Dendritic cell treated with granulocyte-macrophage colony-stimulating factor and Interleukin-4, amounts not matched to agents 40 ng/mL and 50 ng/mL, for 4 days (primary cell): ENCODE data around the gene PPP1R3F.
A peak's percentile ranks its signal among the peaks of the same experiment; 100 is the strongest.

ENCODE experiments used
- H3K27ac Mint-ChIP-seq: one replicate; pipeline ENCODE4 v1.8.0; 2022; ENCODE audit warnings: mild to moderate bottlenecking, mixed read lengths
- H3K27me3 Mint-ChIP-seq: one replicate; pipeline ENCODE4 v1.8.0; 2022; ENCODE audit warnings: mild to moderate bottlenecking, mixed read lengths
- H3K36me3 Mint-ChIP-seq: one replicate; pipeline ENCODE4 v1.8.0; 2022; ENCODE audit warnings: low read depth, mixed read lengths
- H3K4me1 Mint-ChIP-seq: one replicate; pipeline ENCODE4 v1.8.0; 2022; ENCODE audit warnings: low read depth, mixed read lengths
- H3K4me3 Mint-ChIP-seq: one replicate; pipeline ENCODE4 v1.8.0; 2022; ENCODE audit warnings: mild to moderate bottlenecking, moderate library complexity, mixed read lengths
- H3K9me3 Mint-ChIP-seq: one replicate; pipeline ENCODE4 v1.8.0; 2022; ENCODE audit warnings: mixed read lengths
- intact Hi-C: fragments of 100-400 bp; cut with micrococcal nuclease; formaldehyde crosslinking; loops from one replicate; pipeline ENCODE4 v1.15.0; 2022

PPP1R3F gene

DNA sequence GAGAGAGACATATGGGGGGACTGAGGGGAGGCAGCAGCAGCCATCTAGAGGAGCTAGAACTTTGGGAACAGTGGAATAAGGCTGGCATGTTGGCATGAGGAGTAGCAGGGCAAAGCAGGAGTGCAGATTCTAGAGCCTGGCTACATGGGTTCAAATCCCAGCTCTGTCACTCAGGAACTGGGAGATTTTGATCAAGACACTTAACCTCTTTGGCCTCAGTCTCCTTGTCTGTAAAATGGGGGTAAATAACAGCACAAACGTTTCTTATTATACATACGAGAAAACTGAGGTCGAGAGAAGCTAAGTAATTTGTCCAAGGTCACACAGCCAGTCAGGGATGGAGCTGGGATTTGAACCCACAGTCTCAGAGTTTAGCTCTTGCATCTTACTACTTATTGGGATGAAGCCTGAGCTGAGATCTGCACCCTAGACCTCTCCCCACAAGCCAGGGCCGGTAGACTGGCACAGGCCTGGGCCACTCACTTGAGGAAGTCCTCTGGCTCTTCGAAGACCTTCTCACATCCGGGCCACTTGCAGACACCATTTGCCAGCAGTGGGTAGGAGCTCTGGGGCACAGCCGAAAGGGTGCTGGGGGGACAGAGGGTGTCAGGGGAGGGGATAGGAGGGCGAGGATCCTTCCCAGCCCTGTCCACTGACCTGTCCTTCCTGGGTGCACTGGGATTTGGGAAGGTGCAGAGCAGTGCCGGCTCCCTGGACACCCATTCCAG lies 13.2 kb upstream of the PPP1R3F start:
- no peak overlapping the region for H3K27ac Mint-ChIP-seq
- no peak overlapping the region for H3K4me3 Mint-ChIP-seq

DNA sequence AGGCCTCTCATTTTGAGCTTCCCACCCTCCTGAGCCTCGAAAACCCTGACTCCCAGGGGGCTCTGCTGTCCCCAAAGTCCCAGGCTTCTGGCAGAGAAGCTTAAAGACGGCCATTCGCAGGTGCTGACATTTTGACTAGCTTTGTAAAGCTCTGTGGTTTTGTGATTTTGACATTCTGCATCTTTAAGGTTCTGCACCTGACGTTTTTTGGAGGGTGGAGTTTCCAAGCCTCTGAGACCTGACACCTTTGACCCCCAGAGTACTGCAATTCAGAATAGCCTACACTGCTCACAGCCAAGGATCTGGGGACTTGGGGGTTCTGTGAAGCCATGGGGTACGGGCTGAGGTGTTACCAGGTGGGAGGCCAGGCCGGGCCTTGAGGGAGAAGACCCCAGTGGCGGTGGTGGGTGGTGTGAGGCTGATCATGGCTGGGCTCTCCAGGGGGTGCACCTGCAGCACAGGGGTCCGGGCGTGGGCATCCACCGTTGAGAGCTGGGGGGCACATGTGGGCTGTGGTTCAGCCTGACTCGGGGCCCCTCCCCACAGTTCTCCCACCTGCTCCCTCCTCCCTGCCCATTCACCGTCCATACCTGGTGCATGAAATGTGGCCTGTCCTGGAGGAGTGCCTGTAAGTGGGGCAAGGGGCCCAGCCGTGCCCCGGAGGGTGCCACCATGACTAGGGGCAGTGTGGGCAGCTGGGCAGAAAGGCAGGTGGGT lies 12.4 kb upstream of the PPP1R3F start:
- no peak overlapping the region for H3K27ac Mint-ChIP-seq
- peaks cover 18% of the 10 kb centered on the region for H3K4me1 Mint-ChIP-seq
- H3K4me3 Mint-ChIP-seq = no peak overlapping the region
- intact Hi-C loops = no loop called here
- H3K9me3 Mint-ChIP-seq = no peaks in the 10 kb centered on the region
- no peaks in the 10 kb centered on the region for H3K27me3 Mint-ChIP-seq
- peaks cover 8% of the 10 kb centered on the region for H3K36me3 Mint-ChIP-seq

More for the DNA sequence above, 13.2 kb upstream of the PPP1R3F start:
- H3K9me3 Mint-ChIP-seq = no peaks in the 10 kb centered on the region
- peaks cover 16% of the 10 kb centered on the region for H3K36me3 Mint-ChIP-seq
- intact Hi-C loops = no loop called here
- peaks cover 26% of the 10 kb centered on the region for H3K4me1 Mint-ChIP-seq
- no peaks in the 10 kb centered on the region for H3K27me3 Mint-ChIP-seq

DNA sequence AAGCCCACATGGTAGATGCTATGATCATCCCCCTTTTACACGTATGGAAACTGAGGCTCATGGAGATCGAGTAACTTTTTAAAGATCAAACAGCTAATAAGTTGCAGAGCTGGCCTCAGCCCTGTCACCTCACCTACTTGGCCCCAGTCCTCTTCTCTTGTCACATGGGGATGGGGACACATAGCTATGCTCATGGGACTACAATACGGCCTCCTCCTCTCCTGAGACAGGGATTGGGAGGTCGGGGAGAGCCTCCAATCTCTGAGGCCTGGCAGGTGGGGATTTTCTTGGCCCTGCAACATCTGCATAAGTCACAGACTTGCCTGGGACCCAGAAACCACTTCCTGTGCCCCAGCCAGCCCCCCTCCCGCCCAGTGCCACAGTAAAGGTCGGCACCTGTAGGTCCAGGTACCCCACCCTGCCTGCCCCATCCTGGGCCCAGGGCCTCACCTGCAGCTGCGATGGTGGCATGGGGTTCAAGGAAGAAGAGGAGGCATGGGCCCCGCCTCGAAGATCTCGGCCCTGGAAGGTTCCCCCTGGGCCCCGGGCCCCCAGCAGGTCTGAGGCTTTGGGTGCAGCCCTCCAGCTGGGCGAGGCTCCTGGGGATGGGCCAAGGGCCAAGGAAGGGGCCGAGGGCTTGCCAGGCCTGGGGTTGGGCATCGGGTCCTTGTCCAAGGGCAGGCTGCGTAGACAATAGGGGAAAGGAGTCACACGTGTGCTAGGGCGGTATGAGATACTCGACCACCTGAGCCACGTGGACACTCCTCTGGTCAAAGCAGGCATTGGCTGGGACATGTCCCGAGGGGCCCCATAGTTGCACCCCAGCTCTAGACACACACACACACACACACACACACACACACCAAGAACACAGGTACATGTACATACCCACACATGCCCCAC lies 11.5 kb upstream of the PPP1R3F start:
- Mint-ChIP-seq H3K9me3 (no peaks in the 10 kb centered on the region), H3K4me1 (peaks cover 9% of the 10 kb centered on the region), H3K27ac (no peak overlapping the region), H3K36me3 (no peaks in the 10 kb centered on the region), H3K27me3 (peaks cover 2% of the 10 kb centered on the region), H3K4me3 (no peak overlapping the region)
- intact Hi-C loops = no loop called here

DNA sequence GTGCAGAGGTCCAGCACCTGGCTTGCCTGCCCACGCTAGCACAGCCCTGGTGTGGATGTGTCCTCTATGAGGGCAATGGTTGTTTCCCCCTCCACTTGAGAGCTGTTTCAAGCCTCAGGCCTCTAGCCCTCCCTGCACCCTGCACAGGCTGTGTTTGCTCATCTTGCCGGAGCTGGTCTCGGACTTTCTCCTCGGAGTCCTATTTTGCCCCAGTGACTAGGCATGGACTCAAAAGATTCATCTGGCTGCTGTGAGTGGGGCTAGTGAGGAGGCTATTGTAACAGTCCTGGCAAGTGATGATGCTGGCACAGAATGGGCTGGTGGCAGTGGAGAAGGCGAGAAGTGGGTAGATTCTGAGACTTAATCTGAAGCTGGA lies 10.9 kb upstream of the PPP1R3F start:
- intact Hi-C loops = no loop called here
- H3K27me3 Mint-ChIP-seq = peaks cover 2% of the 10 kb centered on the region
- no peak overlapping the region for H3K27ac Mint-ChIP-seq
- H3K9me3 Mint-ChIP-seq = no peaks in the 10 kb centered on the region
- no peaks in the 10 kb centered on the region for H3K36me3 Mint-ChIP-seq
- peaks cover 3% of the 10 kb centered on the region for H3K4me1 Mint-ChIP-seq
- no peak overlapping the region for H3K4me3 Mint-ChIP-seq

DNA sequence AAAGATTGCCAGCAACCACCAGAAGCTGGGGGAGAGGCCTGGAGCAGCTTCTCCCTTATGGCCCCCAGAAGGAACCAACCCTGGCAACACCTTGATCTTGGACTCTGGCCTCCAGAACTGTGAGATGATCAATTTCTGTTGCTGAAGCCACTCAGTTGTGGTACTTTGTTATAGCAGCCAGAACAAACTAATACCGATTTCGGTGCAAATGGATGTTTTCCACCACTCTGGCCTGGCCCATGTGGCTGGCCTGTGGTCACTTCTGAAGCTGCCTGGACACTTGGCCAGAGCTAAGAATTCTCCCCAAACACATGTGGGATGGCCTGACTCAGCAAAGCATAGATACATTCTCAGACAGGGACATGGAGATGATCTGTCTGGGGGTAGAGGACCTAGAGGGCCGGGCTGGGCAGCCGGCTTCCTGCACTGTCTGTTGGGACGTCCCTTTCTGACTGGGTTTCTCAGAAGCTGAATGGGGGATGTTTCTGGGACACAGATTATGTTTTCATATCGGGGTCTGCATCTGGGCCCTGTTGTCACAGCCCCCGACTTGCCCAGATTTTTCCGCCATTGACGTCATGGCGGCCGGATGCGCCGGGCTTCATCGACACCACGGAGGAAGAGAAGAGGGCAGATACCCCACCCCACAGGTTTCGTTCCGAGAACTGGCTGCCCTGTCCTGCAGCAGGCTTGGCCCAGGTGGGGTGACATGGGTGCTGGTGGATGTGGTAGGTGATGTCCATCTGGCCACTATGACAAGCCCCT lies 9.2 kb upstream of the PPP1R3F start:
- Mint-ChIP-seq H3K9me3 (no peaks in the 10 kb centered on the region), H3K36me3 (no peaks in the 10 kb centered on the region), H3K27ac (no peak overlapping the region), H3K4me1 (no peaks in the 10 kb centered on the region), H3K4me3 (no peak overlapping the region), H3K27me3 (peaks cover 2% of the 10 kb centered on the region)
- intact Hi-C loops = no loop called here

DNA sequence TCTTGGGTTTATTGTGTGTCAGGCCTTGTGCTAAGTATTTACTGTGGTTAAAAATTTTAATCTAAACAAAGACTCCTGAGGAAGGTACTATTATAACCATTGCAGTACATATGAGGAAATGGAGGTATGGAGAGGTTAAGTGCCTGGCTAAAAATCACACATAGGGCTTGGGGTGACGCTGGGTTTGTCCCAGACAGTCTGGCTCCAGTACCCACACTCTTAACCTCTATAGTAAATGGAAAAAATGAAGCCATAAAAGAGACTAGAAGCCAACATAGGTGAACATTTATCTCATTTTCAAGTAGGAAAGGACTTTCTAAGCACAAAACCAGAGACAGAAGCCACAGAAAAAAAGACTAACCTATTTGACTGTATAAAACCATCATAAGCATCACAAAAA lies 7.0 kb upstream of the PPP1R3F start:
- intact Hi-C loops = no loop called here
- Mint-ChIP-seq H3K36me3 (no peaks in the 10 kb centered on the region), H3K4me1 (no peaks in the 10 kb centered on the region), H3K4me3 (no peak overlapping the region), H3K27ac (no peak overlapping the region), H3K27me3 (peaks cover 2% of the 10 kb centered on the region), H3K9me3 (no peaks in the 10 kb centered on the region)

DNA sequence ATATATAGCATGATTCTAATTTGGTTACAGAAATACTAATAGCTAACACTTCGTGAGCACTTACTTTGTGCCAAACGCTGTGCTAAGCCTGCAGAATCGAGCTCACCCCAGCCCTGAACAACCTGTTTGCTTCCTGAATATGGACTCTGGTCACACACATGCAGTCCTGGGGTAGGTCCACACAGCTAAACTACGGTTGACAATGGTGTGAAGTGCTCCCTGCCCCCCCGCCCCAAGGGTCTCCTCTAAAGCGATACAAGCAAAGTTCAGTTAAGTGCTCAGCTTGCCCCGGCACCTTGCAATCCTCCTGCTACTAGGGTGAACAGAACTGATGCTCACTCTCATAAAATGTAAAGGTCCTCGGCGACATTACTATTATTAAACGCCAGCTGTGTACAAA lies 6.0 kb upstream of the PPP1R3F start:
- peaks cover 7% of the 10 kb centered on the region for H3K4me1 Mint-ChIP-seq
- no peaks in the 10 kb centered on the region for H3K9me3 Mint-ChIP-seq
- peaks cover 2% of the 10 kb centered on the region for H3K27me3 Mint-ChIP-seq
- peaks cover 1% of the 10 kb centered on the region for H3K36me3 Mint-ChIP-seq
- intact Hi-C loops = no loop called here
- H3K4me3 Mint-ChIP-seq = no peak overlapping the region
- no peak overlapping the region for H3K27ac Mint-ChIP-seq

DNA sequence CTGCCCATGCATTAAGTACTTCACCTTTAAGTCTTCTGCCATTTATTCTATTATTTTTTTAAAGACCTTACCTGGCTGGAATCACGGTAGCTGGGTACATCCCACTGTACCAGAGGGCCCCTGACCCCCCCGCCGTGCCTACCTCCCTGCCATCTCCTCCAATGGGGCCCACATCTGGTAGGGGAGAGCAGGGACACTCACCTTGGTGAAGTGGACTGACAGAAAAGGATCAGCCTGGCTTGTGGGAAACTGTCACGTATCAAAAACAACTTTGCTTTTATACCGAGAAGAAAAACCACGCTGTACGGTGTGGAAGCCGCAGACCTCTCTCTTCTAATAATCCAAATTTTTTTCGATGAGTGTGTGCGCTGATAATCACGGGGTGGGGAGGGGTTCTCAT lies 5.1 kb upstream of the PPP1R3F start, which contains the start of gene FOXP3:
TSS of gene FOXP3 (minus strand) at position 251 of the 400 bp plus-strand sequence. CDS start 6,205 bp downstream, outside the sequence.
- intact Hi-C loops = no loop called here
- peaks cover 12% of the 10 kb centered on the region for H3K4me1 Mint-ChIP-seq
- H3K4me3 Mint-ChIP-seq = no peak within 1 kb of the TSS
- no peaks in the 10 kb centered on the region for H3K9me3 Mint-ChIP-seq
- H3K27me3 Mint-ChIP-seq = peaks cover 2% of the 10 kb centered on the region
- no peak within 1 kb of the TSS for H3K27ac Mint-ChIP-seq
- H3K36me3 Mint-ChIP-seq = peaks cover 9% of the 10 kb centered on the region

DNA sequence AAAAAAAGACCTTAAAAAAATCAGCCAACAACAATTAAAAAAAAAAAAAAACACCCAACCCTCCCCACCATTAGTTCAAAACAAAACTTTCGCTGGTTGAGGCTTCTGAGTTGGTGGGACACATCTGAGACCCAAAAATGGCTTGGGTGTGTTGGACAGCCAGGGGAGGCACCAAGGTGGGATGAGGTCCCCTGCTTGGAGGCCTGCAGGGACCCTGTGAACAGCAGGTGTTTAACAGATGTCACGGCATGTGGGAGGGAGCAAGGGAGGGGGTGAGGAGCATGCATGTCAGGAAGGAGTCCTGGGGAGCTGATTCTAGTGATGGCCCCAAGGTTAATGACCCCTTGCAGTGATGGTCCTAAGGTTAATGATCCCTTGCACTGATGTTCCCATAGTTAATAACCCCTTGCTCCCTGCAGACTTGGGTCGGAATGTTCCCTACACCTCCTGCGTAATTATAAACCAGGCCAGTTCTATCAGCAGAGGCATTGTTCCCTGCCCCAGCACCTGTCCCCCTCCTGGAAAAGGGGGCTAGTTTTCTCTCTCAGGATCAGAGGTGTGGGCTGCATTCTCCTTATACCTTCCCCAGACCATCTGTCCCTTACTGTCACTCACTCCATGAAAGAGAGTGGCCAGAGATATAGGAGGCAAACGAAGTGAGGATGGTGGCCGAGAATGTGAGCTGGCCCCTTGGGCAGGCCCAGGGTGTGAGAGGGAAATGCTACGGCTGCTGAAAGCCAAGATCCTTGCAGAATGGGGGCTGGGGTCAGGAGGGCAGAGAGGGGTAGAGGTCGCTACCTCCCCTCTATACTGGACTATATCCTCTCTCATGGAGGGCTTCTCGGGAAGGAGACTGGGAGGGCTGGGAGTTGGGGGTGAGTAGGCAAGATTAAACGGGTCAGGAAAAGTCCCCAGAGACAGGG lies 2.8 kb upstream of the PPP1R3F start:
- intact Hi-C loops = no loop called here

DNA sequence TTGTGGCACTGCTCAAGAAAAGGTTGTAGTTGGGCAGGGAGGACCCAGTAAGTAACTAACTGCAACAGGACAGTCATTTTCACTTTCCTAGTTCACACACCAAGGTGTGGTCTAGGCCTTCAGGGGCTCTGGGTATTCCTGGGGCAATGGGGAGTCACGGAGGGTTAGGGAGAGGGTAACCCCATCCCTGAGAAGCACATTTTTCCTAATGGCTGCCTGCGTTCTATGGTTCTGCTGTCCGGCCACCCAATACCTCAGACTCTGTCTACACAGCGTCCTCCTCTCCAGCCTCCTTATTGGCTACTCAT lies 937 bp upstream of the PPP1R3F start:
- Mint-ChIP-seq H3K4me3 (peak overlapping the region; percentile 83), H3K36me3 (peaks cover 21% of the 10 kb centered on the region), H3K4me1 (peaks cover 40% of the 10 kb centered on the region), H3K27me3 (no peaks in the 10 kb centered on the region), H3K9me3 (no peaks in the 10 kb centered on the region), H3K27ac (peak overlapping the region; percentile 99)
- intact Hi-C loops = loop anchor here (2.0 kb wide), 3 partner anchors 38 to 78 kb away; partner anchors contain the start of gene SYP

More for the DNA sequence above, 2.8 kb upstream of the PPP1R3F start:
- no peak overlapping the region for H3K4me3 Mint-ChIP-seq
- H3K9me3 Mint-ChIP-seq = no peaks in the 10 kb centered on the region
- peaks cover 12% of the 10 kb centered on the region for H3K36me3 Mint-ChIP-seq
- H3K4me1 Mint-ChIP-seq = peaks cover 24% of the 10 kb centered on the region
- peak overlapping the region; percentile 3 for H3K27ac Mint-ChIP-seq
- H3K27me3 Mint-ChIP-seq = peaks cover 2% of the 10 kb centered on the region

DNA sequence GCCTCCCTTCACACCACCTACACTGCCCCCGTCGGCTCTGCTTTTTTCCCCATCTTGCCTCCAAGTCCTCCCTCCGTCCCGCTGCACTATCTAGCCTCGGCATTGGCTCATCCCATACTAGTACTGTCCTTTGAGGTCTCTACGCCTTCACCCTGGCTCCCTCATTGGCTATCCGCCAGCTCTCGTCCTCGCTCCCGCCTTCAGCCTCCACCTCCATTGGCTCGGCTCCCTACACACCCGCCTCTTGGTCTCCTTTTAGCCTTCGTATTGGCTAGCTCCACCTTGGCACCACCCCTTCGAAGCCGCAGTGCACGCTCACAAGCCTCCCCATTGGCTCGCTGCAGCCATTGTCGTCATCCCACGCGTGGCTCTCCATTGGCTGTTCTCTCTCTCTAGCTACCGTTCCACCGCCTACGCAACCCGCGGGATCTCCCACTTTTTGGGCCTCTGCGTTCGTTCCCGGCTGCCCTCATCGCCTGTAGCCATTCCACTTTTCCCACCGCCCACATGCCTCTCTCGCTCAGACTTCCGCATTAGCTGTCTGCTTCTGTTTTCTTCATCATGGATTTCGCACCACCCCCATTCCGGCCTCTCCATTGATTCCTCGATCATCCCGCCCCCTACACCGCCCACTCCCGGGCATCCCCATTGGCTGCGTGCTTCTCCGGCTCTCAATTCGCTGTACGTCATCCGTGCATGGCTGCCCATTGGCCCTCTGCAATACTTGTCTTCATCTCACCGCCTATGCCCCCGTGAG lies 405 bp upstream of the PPP1R3F start:
- intact Hi-C loops = loop anchor here (2.0 kb wide), 3 partner anchors 38 to 78 kb away; partner anchors contain the start of gene SYP
- H3K27me3 Mint-ChIP-seq = no peaks in the 10 kb centered on the region
- no peaks in the 10 kb centered on the region for H3K9me3 Mint-ChIP-seq
- H3K27ac Mint-ChIP-seq = peak overlapping the region; percentile 99
- H3K36me3 Mint-ChIP-seq = peaks cover 23% of the 10 kb centered on the region
- peaks cover 40% of the 10 kb centered on the region for H3K4me1 Mint-ChIP-seq
- H3K4me3 Mint-ChIP-seq = peak overlapping the region; percentile 83

DNA sequence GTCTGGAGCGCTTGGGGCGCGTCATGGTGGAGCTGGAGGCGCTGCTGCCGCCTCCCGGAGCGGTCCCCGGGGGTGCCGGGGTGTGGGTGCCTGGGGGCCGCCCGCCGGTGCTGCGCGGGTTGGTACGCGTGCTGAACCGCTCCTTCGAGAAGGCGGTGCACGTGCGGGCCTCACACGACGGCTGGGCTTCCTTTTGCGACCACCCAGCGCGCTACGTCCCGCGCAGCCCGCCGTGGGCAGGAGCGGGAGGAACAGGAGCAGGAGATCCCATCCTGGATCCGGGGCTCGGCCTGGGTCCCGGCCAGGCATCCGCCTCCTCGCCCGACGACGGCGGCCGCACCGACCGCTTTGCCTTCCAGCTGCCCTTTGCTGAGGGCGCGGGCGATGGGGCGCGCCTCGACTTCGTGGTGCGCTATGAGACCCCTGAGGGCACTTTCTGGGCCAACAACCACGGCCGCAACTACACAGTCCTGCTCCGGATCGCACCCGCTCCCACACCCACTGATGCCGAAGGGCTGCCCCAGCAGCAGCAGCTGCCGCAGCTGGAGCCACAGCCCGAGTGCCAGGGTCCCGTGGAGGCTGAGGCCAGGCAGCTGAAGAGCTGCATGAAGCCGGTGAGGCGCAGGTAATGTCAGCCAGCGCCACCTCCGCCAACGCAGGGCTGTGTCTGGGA lies 792 bp downstream of the PPP1R3F start:
- intact Hi-C loops = no loop called here
- Mint-ChIP-seq H3K27me3 (no peaks in the 10 kb centered on the region), H3K4me3 (peak overlapping the region; percentile 67), H3K36me3 (peaks cover 35% of the 10 kb centered on the region), H3K4me1 (peaks cover 50% of the 10 kb centered on the region), H3K9me3 (no peaks in the 10 kb centered on the region), H3K27ac (peak overlapping the region; percentile 99)
